ENCODE results near the gene KRTAP7-1.

- TF ChIP-seq GABPA (IDR thresholded peaks at IDR 0.05; ENCODE audit: low read depth) (no peak), CTCF (IDR thresholded peaks at IDR 0.05; ENCODE audit: insufficient read depth, low read length) (no peak), POLR2AphosphoS5 (IDR thresholded peaks at IDR 0.05; ENCODE audit: low read depth) (no peak)
Measured at GRCh38 chr21:30793581-30794314, 35.8 kb downstream of the KRTAP7-1 start.

Measured in HL-60 (cell line).